HepG2 (cell line): ENCODE data around the gene FGFR3. TPM values are rescaled to one million over a fixed set of nuclear protein-coding genes. Genes with fewer than 3 reads are reported as not detected.
A peak's percentile ranks its signal among the peaks of the same experiment; 100 is the strongest.

Source experiments
- BRCA1 ChIP-seq: sonication (generic); formaldehyde crosslinking; IDR thresholded peaks from 2 replicates; pipeline ENCODE4 v1.4.0; 2020; ENCODE audit warnings: missing genetic modification reagents
- HNRNPK ChIP-seq: fragments of 200-400 bp; formaldehyde crosslinking; IDR thresholded peaks from 2 replicates; pipeline ENCODE4 v1.6.1; 2018; ENCODE audit warnings: low read length, low read depth, moderate library complexity, mild to moderate bottlenecking; ENCODE audit not compliant: poor library complexity, severe bottlenecking
- NR2F6 ChIP-seq, 2 experiments: IDR thresholded peaks; 2 replicates each; pipeline ENCODE4 v1.6.1; 2016; ENCODE audit warnings: antibody characterized with exemption in 1 of 2, mild to moderate bottlenecking in 1 of 2
- SALL1 ChIP-seq: sonication (generic); formaldehyde crosslinking; IDR thresholded peaks from 2 replicates; pipeline ENCODE4 v1.8.0; 2022; ENCODE audit warnings: mild to moderate bottlenecking, missing genetic modification reagents
- SP1 ChIP-seq, 2 experiments: fragments of 450-650 bp in 1 of 2; sonication (generic) in 1 of 2; formaldehyde crosslinking in 1 of 2; IDR thresholded peaks; 2 replicates each; pipeline versions ENCODE4 v1.4.0 to v1.6.1; 2016 to 2020; ENCODE audit warnings: missing genetic modification reagents in 1 of 2
- ZNF20 ChIP-seq: sonication (generic); formaldehyde crosslinking; IDR thresholded peaks from 2 replicates; pipeline ENCODE4 v1.4.0; 2020; ENCODE audit warnings: mild to moderate bottlenecking, moderate library complexity, missing genetic modification reagents
- polyA plus RNA-seq, 8 experiments: library from polyadenylated mRNA; depleted of rRNA in 3 of 8; stranded (reverse) in 7 of 8; unstranded in 1 of 8; fragments of >200 nt; fragmentation: Illumina TruSeq in 4 of 8; extraction: Trizol in 4 of 8; gene quantifications; 2 replicates each; pipeline versions ENCODE4 v1.2.1 to v1.2.3, GENCODE V29; 2011 to 2016; ENCODE audit warnings: low read depth in 4 of 8, missing spikeins in 1 of 8, mixed read lengths in 1 of 8; ENCODE audit not compliant: insufficient read depth in 1 of 8
- total RNA-seq, 5 experiments: library from RNA; depleted of rRNA; stranded (reverse); fragments of >200 nt; fragmentation: Illumina TruSeq; extraction: Trizol; gene quantifications; 2 replicates each; pipeline ENCODE4 v1.2.3, GENCODE V29; 2016; ENCODE audit warnings: low read depth in 1 of 5
- TF ChIP-seq, protein P1 (sequence below): sonication (generic); formaldehyde crosslinking; IDR thresholded peaks from 2 replicates; pipeline ENCODE4 v1.5.1; 2020; ENCODE audit warnings: mild to moderate bottlenecking, missing genetic modification reagents, borderline replicate concordance
- TF ChIP-seq, protein P2 (sequence below): sonication (generic); formaldehyde crosslinking; conservative IDR thresholded peaks from 2 replicates; pipeline ENCODE4 v1.4.0; 2020; ENCODE audit warnings: missing genetic modification reagents
- TF ChIP-seq, protein P3 (sequence below): IDR thresholded peaks from 2 replicates; pipeline ENCODE4 v1.6.1; 2016; ENCODE audit warnings: mild to moderate bottlenecking
- TF ChIP-seq, protein P4 (sequence below), 2 experiments: sonication (generic) in 1 of 2; formaldehyde crosslinking in 1 of 2; IDR thresholded peaks; 2 replicates each; pipeline versions ENCODE4 v1.4.0 to v1.6.1; 2018 to 2020; ENCODE audit warnings: missing genetic modification reagents in 2 of 2, borderline replicate concordance in 1 of 2, low read depth in 1 of 2, mild to moderate bottlenecking in 1 of 2, missing biosample characterization in 1 of 2
- TF ChIP-seq, protein P5 (sequence below): sonication (generic); formaldehyde crosslinking; IDR thresholded peaks from 2 replicates; pipeline ENCODE4 v1.4.0; 2020; ENCODE audit warnings: mild to moderate bottlenecking, missing genetic modification reagents
- TF ChIP-seq, protein P6 (sequence below): sonication (generic); formaldehyde crosslinking; IDR thresholded peaks from 2 replicates; pipeline ENCODE4 v1.4.0; 2020; ENCODE audit warnings: missing genetic modification reagents, borderline replicate concordance

The FGFR3 gene
- total and polyA plus RNA-seq, 2 of the 13 experiments (the other 11 are each of a cell fraction or from before 2014, with no cell fraction given): 103 to 109 TPM

DNA sequence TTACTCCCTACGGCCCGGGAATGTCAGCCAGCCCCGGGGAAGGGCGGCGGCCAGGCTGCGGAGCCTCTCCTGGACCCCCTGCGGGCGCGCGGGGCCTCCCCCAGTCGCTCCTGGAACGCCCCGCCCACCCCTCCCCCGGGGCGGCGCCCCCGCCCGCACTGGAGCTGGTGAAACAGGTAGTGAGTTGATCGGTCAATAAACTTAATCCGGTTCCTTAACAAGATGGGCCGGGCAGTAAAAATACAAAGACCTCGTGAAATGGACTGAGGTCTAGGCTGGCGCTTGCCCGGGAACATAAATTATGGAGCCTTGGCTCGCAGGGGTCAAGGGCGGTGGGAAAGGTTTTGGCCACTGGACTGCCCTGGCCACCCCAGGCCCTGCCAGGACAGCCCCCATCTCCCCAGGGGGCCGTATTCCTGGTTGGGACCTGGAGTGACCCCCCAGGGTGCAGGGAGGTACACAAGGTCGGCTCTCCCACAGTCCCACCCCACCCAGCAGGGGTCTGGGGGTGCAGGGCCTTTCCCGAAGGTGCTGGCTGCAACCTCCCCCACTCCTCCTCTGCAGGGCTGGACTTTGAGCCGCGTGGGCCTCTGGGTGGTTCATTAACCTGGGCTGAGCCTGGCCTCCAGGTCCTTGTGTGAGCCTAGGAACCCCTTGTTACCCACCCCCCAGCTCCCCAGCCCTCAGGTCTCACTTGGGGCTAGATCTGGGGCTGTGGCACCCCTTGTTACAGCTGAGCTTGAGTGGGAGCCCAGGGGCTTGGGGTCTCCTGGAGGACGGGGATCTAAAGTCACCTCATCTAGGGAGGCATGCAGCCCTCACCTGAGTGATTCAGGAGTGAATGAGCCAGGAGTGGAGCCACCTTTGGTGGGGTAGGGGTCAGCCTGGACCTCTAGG lies 2.5 kb downstream of the FGFR3 start (continued):
- TF ChIP-seq, protein P1, sequence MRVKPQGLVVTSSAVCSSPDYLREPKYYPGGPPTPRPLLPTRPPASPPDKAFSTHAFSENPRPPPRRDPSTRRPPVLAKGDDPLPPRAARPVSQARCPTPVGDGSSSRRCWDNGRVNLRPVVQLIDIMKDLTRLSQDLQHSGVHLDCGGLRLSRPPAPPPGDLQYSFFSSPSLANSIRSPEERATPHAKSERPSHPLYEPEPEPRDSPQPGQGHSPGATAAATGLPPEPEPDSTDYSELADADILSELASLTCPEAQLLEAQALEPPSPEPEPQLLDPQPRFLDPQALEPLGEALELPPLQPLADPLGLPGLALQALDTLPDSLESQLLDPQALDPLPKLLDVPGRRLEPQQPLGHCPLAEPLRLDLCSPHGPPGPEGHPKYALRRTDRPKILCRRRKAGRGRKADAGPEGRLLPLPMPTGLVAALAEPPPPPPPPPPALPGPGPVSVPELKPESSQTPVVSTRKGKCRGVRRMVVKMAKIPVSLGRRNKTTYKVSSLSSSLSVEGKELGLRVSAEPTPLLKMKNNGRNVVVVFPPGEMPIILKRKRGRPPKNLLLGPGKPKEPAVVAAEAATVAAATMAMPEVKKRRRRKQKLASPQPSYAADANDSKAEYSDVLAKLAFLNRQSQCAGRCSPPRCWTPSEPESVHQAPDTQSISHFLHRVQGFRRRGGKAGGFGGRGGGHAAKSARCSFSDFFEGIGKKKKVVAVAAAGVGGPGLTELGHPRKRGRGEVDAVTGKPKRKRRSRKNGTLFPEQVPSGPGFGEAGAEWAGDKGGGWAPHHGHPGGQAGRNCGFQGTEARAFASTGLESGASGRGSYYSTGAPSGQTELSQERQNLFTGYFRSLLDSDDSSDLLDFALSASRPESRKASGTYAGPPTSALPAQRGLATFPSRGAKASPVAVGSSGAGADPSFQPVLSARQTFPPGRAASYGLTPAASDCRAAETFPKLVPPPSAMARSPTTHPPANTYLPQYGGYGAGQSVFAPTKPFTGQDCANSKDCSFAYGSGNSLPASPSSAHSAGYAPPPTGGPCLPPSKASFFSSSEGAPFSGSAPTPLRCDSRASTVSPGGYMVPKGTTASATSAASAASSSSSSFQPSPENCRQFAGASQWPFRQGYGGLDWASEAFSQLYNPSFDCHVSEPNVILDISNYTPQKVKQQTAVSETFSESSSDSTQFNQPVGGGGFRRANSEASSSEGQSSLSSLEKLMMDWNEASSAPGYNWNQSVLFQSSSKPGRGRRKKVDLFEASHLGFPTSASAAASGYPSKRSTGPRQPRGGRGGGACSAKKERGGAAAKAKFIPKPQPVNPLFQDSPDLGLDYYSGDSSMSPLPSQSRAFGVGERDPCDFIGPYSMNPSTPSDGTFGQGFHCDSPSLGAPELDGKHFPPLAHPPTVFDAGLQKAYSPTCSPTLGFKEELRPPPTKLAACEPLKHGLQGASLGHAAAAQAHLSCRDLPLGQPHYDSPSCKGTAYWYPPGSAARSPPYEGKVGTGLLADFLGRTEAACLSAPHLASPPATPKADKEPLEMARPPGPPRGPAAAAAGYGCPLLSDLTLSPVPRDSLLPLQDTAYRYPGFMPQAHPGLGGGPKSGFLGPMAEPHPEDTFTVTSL (CRISPR knock-in tag): 0 out of 2 replicates have a peak, but pooled peaks have one; percentile 48
- peak; percentile 87 for TF ChIP-seq NR2F6 (IDR thresholded peaks at IDR 0.05)
- TF ChIP-seq NR2F6 (CRISPR knock-in tag; IDR thresholded peaks at IDR 0.05): peak; percentile 86
- peak; percentile 82 for TF ChIP-seq SALL1 (CRISPR knock-in tag)
- TF ChIP-seq, protein P2, sequence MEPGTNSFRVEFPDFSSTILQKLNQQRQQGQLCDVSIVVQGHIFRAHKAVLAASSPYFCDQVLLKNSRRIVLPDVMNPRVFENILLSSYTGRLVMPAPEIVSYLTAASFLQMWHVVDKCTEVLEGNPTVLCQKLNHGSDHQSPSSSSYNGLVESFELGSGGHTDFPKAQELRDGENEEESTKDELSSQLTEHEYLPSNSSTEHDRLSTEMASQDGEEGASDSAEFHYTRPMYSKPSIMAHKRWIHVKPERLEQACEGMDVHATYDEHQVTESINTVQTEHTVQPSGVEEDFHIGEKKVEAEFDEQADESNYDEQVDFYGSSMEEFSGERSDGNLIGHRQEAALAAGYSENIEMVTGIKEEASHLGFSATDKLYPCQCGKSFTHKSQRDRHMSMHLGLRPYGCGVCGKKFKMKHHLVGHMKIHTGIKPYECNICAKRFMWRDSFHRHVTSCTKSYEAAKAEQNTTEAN (CRISPR knock-in tag): 0 out of 2 replicates have a peak, but pooled peaks have one; percentile 42
- TF ChIP-seq HNRNPK: no peak
- TF ChIP-seq, protein P3, sequence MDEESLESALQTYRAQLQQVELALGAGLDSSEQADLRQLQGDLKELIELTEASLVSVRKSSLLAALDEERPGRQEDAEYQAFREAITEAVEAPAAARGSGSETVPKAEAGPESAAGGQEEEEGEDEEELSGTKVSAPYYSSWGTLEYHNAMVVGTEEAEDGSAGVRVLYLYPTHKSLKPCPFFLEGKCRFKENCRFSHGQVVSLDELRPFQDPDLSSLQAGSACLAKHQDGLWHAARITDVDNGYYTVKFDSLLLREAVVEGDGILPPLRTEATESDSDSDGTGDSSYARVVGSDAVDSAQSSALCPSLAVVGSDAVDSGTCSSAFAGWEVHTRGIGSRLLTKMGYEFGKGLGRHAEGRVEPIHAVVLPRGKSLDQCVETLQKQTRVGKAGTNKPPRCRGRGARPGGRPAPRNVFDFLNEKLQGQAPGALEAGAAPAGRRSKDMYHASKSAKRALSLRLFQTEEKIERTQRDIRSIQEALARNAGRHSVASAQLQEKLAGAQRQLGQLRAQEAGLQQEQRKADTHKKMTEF (CRISPR knock-in tag): peak; percentile 95
- TF ChIP-seq, protein P4, sequence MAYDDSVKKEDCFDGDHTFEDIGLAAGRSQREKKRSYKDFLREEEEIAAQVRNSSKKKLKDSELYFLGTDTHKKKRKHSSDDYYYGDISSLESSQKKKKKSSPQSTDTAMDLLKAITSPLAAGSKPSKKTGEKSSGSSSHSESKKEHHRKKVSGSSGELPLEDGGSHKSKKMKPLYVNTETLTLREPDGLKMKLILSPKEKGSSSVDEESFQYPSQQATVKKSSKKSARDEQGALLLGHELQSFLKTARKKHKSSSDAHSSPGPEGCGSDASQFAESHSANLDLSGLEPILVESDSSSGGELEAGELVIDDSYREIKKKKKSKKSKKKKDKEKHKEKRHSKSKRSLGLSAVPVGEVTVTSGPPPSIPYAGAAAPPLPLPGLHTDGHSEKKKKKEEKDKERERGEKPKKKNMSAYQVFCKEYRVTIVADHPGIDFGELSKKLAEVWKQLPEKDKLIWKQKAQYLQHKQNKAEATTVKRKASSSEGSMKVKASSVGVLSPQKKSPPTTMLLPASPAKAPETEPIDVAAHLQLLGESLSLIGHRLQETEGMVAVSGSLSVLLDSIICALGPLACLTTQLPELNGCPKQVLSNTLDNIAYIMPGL (CRISPR knock-in tag; IDR thresholded peaks at IDR 0.05; ENCODE audit: borderline replicate concordance in 1 of 2, low read depth in 1 of 2): peak in 1 of 2 experiments; percentile 40; a peak in 2 of 4 replicates
- peak; percentile 20; the same call in 1 of the 2 replicates for TF ChIP-seq ZNF20
- no peak for TF ChIP-seq SP1 (IDR thresholded peaks at IDR 0.05)
- peak; percentile 28; the same call in 1 of the 2 replicates for TF ChIP-seq SP1 (CRISPR knock-in tag; IDR thresholded peaks at IDR 0.05)
- TF ChIP-seq, protein P5, sequence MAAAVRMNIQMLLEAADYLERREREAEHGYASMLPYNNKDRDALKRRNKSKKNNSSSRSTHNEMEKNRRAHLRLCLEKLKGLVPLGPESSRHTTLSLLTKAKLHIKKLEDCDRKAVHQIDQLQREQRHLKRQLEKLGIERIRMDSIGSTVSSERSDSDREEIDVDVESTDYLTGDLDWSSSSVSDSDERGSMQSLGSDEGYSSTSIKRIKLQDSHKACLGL (CRISPR knock-in tag): peak; percentile 38
- no peak for TF ChIP-seq BRCA1 (CRISPR knock-in tag)
- TF ChIP-seq, protein P6, sequence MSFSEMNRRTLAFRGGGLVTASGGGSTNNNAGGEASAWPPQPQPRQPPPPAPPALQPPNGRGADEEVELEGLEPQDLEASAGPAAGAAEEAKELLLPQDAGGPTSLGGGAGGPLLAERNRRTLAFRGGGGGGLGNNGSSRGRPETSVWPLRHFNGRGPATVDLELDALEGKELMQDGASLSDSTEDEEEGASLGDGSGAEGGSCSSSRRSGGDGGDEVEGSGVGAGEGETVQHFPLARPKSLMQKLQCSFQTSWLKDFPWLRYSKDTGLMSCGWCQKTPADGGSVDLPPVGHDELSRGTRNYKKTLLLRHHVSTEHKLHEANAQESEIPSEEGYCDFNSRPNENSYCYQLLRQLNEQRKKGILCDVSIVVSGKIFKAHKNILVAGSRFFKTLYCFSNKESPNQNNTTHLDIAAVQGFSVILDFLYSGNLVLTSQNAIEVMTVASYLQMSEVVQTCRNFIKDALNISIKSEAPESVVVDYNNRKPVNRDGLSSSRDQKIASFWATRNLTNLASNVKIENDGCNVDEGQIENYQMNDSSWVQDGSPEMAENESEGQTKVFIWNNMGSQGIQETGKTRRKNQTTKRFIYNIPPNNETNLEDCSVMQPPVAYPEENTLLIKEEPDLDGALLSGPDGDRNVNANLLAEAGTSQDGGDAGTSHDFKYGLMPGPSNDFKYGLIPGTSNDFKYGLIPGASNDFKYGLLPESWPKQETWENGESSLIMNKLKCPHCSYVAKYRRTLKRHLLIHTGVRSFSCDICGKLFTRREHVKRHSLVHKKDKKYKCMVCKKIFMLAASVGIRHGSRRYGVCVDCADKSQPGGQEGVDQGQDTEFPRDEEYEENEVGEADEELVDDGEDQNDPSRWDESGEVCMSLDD (CRISPR knock-in tag): peak; percentile 99
